GM19395 (cell line): ENCODE measurements around the gene POLR2J.
A peak's percentile ranks its signal among the peaks of the same experiment; 100 is the strongest.
"Not testable (repeated sequence)": the region's sequence is repeated elsewhere in the genome, so short reads cannot be mapped to it uniquely, and the experiment has no call there.

Experiments
- ATAC-seq: cut with Tn5 transposase; IDR thresholded peaks from one replicate; pipeline ENCODE4 v1.9.1; 2021; ENCODE audit warnings: mild to moderate bottlenecking, moderate library complexity; ENCODE audit not compliant: unreplicated experiment

Gene POLR2J

DNA sequence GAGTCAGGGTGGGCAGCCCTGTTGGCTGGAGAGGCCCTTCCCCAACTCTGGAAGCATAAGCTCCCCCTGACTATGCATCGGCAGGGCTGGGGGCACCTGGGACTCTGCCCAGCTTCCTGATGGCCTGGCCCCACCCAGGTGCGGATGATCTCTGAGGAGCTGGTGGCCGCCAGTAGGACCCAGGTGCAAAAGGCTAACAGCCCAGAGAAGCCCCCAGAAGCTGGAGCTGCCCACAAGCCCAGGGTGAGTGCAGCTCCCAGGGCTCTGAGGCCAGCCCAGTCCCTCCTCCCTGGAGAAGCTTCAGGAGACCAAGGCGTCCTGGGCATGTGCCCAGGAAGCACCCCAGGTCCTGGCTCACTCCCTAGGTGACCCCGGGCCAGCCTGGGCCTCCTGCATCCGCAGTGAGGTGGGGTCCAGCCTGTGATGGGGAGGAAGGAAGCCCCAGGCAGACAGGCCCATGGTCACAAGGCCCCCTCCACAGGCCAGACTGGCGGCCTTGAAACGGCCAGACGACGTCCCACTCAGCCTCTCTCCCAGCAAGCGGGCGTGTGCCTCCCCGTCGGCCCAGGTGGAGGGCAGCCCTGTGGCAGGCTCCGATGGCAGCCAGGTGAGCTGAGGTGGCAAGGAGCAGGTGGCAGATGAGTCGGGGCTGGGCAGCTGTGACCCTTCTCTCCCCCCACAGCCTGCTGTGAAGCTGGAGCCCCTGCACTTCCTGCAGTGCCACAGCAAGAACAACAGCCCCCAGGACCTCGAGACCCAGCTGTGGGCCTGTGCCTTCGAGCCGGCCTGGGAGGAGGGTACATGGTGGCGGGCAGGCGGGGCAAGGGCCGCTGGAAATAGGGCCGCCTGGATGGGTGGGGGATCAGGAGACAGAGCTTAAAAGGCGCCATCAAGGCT is 10.9 kb downstream of the POLR2J start:
- no peak for ATAC-seq

DNA sequence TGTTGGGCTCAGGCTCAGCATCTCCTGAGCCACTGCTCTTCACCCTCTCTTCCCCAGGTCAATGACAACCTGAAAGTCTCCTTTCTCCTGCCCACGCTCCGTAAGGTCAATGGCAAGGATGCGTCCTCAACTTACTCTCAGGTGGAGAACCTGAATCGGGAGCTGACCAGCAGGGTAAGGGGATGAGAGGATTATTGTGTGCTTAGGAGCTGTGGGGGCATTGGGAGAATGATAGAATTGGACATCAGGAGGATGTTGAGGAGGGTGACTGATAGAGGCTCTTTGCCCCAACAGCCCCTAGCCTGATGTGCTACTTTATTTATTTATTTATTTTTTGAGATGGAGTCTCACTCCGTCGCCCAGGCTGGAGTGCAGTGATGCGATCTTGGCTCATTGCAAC is 12.6 kb downstream of the POLR2J start:
- no peak for ATAC-seq

DNA sequence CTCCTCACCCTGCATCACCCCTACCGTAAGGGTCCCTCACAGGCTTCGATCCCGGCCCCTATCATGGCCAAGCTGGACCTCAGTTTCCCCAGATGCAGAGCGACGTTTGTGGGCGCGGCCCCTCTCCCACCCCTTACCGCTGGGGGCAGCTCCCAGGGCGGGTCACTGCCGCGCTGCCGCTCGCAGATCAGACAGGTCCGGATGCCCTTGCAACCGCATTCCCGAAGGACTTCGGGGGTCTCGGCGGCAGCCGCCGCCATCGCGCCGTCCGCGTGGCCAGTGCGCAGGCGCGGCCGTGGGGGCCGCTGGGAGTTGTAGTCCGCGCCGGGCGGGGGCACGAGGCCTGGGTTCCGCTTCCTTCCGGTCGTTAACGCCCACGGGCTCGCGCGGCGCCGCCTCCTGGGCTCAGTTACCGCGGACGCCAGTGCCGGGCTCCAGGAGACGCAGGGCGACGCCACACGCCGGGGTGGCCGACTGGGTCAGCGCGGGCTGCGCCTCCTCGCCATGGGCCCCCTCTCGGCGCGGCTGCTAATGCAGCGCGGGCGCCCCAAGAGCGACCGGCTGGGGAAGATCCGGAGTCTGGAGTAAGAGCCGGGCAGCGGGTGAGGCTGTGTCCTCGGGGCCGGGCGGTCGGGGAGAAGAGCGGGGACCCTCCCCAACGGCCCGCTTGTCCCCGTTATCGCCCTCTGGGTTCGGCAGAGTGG is 14.0 kb downstream of the POLR2J start, which contains the start of the genes ALKBH4 and LRWD1:
TSS of gene ALKBH4 (minus strand) at position 287 of the 704 bp plus-strand sequence. CDS start at position 260, 27 bp downstream.
TSS of gene LRWD1 (plus strand) at position 408 of the 704 bp plus-strand sequence. CDS start at position 505, 97 bp downstream.
- ATAC-seq = peak; percentile 84

DNA sequence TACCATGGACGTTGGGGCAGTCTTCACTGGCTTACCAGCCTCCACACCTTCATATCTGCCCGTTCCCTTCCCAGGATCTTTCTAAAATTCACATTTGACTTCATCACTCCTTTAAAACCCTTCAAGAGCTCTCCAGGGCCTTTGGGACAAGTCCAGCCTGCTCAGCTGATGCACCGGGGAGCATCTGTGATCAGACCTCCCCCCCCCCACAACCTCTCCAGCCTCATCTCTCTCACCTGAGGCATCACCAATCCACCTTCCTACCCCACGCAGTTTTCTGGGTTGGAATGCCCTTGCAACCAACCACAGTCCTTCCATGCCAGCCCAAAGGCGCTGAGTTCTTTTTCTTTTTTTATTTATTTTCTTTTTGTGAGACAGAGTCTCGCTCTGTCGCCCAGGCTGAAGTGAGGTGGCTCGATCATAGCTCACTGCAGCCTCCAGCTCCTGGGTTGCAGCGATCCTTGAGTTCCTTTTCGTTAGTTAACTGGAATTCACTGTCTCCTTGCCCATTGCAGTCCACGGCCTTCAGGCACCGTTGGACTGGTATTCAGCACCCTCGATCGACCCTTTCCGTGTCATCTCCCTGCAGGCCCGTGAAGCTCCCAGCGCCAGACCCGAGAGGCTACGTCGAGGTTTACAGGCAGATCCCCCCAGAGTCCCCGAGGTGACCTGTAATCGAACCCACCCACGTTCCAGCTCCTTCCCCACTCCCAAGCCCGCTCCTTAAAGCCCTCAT is 14.7 kb downstream of the POLR2J start:
- no peak for ATAC-seq

DNA sequence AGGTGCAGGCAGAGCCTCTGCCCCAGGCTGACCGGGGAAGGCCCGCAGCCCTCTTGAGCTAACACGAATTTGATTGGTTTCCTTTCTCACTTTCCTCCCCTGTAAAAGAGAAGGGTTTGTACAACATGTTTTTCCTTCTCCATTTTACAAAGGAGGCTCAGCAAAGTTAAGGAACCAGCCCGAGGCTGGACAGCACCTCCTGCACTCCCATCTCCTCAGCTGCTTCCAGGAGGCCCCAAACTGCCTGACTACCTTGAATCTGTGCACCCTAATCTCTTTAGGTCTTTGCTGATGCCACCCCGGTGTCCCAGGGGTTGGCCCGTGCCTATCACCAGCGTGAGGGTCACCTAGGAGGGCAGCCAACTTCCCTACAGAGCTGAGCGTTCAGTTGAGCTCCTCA is 18.3 kb downstream of the POLR2J start:
- ATAC-seq = no peak

DNA sequence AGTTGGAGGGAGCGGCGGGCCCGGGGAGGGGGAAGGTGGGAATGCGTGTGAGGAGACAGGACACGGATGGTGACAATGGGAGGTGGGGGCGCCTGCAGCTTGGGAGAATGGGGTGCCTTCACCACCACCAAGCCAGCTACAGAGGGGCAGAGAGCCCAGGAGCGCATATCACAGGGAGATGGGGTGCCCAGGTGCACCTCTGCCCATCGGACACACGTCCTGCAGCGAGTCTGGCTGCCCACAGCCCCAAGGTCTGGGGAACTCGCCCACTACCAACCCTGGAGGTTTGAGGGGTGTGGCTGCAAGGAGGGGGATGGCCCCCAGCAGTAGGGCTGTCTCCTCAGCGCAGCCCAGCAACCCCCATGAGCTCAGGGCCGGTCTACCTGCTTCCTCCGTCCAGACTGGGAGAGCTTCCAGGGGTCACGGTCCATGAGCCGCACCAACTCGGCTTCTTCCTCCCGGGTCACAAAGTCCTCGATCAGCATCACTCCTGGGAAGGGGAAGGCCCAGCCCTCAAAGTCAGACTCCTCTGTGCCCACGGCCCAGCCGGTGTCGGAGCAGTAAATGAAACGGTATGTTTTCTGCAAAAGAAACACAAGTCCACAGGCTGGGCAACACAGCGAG is 19.4 kb downstream of the POLR2J start:
- ATAC-seq = no peak

DNA sequence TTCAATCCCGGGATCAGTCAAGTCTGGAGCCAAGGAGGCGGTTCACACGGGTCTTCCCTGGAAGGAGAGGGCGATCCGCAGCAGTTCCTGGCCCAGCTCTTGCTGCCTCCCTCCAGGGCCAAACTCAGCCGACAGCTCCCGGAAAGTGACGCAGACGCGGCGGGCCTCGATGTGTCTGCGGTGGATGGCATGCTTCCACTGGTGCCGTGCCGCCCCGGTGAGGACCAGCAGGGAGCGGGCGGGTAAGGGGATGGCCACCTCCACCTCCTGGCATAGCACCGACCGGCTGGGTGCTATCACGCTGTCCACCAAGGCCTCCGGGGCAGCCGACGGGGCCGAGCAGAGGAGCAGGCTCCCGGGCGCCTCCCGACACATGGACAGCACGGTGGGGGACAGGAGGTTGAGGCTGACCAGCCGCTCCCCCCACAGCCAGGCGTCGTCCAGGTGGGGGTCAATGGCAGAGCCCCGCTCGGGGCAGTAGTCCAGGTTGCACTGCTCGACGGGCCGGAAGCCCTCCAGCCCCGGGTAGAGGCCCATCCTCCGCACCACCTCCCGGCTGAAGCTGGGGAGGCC is 21.3 kb downstream of the POLR2J start:
- no peak for ATAC-seq

DNA sequence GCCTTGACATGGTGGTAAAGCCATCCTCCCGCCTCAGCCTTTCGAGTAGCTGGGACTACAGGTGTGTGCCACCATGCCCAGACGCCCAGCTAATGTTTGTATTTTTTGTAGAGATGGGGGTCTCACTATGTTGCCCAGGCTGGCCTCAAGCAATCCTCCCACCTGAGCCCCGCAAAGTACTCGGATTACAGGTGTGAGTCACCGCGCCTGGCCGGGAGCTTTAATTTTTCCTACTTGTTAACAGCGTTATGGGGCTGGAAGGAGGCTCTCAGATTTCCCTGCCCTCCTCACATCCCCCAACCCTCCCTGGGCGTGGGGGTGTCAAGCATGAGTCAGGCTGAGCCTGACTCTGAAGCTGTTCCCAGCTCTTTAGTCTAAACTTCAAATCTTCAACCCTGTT is 22.4 kb downstream of the POLR2J start:
- ATAC-seq = no peak

DNA sequence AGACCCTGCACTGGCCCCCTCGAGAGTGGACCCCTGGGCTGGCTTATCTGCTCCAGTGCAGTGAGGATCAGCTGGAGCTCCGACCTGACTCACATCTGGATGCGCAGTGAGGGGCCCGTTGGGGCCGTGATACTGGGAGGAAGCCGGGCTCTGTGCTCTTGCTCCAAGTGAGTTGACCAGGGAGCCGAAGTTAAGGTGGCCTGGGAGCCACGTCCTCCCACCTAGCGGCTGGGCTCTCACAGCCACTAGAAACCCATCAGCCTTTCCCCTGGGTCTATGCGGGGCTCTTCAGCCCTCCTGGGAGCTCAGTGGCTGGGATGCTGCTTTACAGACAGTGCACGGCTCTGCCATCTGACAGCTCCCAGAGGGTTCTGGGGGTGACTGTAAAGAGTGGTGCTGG is 23.1 kb downstream of the POLR2J start:
- no peak for ATAC-seq

DNA sequence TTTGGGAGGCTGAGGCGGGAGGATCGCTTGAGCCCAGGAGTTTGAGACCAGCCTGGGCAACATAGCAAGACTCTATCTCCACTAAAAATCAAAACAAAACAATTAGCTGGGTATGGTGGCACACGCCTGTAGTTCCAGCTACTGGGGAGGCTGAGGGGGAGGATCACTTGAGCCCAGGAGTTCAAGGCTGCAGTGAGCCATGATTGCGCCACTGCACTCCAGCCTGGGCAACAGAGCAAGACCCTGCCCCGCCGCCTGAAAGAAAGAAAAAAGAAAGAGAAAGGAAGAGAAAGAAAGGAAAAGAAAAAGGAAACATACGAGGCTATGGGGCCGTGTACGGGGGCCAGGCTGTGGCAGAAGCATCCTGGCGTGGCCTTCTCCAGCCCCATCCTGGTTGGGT is 23.8 kb downstream of the POLR2J start:
- ATAC-seq = not testable (repeated sequence)

DNA sequence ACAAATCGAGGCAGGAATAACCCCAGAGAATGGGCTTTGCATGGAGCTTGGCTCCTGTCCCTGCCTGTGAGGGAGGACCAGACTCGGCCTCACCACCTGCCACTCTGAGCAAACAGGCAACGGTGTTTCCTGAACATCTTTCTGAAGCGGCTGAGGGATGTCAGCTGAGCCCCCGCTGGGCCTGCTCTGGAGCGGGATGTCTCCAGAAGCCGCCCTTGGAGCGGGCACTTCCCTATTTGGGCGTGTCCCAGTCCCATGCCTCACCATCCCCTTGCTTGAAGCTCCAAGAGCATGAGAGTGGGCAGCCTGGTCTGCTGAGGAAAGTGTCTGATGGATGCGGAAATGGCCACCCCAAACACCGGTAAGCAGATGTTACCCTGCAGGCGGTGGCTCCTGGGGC is 24.3 kb downstream of the POLR2J start:
- ATAC-seq = no peak

DNA sequence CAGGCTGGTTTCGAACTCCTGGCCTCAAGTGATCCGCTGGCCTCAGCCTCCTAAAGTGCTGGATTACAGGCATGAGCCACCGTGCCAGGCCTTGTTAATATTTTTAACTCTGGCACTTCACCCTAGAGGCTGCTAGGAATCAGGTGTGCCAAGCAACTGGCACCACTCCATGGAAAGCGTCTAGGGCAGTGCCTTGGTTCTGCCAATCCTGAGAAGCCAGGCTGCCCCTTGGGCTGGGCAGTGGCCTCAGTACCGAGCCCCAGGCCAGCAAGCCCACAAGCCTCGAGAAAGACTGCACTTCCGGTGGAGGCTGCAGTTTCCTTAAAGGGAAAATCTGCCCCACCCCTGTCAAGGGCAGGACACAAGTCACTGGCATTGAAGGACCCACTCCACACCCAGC is 25.4 kb downstream of the POLR2J start:
- ATAC-seq = no peak

DNA sequence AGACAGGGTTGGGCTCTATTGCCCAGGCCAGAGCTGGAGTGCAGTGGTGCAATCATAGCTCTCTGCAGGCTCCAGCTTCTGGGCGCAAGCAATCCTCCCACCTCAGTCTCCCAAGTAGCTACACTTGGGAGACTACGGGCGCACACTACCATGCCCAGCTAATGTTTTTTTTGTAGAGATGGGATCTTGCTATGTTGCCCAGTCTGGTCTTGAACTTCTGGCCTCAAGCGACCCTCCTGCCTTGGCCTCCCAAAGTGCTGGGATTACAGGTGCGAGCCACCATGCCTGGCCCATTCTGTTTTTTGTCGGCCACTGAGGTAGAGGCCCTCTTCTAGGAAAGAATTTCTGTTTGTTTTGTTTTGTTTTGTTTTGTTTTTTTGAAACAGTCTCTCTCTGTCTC is 26.3 kb downstream of the POLR2J start:
- no peak for ATAC-seq

DNA sequence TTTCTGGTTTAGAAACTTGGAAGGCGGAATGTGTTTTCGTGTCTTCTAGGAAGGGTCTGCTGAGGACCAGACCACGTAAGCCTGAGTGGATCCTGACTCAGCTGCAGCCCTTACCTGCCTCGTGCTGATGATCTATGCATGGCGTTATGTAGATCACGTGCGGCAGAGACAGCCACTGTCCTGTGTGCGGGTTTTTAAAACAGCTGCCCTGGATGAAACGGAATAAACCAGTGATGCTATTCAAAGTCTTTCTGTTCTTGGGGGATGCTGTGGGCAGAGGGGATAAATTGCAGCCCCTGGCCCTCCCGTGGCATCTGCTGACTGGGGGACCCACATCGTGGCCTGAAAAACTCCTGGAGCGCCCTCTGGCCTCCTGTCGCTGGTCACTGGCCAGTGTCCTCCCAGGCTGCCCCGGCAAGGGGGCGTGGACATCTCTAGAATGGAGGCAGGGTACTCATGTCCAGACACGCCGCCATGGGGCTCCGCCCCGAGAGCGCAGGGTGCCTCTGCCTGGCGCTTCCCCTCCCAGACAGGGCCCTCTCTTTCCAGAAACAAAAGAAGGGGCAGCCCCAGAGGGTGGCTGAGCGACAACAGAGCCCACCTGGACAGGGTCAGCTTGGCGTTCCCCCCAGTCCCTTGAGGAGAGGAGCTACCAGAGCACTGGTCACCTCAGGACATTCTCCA is 27.2 kb downstream of the POLR2J start:
- ATAC-seq = no peak

DNA sequence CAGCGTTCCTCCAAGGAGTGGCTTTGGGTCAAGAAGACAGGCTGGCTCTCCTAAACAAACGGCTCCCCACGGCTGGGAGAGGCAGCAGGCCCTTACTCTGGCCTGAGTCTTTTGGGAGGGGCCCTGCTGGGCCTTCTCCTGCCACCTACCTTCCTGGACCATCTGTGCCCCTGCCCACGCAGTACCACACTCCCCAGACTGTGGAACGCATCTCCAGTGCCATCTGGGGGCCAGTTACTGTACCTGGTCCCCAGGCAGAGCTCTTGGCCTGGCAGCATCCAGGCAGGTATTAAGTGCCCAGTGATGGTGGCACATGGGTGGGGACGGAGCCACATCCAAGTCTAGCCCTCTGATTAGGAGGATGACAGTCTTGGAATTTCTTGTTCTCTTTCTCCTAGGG is 28.5 kb downstream of the POLR2J start:
- ATAC-seq = no peak

DNA sequence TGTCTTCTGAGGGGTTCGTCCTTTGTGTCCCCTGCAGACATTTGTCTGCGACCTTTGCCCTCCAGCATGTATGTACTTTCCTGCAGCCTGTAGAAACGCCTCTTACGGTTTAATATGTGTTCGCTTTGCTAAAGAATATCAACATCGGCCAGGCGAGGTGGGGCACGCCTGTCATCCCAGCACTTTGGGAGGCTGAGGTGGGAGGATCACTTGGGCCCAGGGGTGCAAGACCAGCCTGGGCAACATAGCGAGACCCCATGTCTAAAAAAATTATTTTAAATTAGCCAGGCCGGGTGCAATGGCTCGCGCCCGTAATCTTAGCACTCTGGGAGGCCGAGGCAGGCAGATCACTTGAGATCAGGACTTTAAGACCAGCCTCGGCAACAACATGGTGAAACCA is 29.6 kb downstream of the POLR2J start:
- ATAC-seq = no peak

DNA sequence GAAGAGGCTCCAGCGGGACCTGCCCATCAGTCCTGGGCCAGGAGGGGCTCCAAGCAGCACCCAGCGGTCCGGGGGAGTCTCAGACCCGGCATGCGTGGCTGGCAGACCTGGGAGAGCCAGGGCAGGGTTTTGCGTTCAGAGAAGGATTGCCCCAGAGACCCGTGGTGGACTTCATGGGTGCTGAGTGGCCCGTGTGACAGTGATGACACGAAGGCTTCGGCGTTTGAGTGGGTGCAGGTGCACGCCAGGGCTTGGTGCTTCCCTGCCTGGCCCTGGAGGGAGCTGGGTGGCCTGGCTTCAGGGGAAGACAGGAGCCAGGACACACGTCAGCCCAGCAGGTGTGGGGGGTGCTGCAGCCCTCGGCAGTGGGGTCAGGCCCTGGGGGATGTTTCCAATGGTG is 31.4 kb downstream of the POLR2J start:
- ATAC-seq = no peak

DNA sequence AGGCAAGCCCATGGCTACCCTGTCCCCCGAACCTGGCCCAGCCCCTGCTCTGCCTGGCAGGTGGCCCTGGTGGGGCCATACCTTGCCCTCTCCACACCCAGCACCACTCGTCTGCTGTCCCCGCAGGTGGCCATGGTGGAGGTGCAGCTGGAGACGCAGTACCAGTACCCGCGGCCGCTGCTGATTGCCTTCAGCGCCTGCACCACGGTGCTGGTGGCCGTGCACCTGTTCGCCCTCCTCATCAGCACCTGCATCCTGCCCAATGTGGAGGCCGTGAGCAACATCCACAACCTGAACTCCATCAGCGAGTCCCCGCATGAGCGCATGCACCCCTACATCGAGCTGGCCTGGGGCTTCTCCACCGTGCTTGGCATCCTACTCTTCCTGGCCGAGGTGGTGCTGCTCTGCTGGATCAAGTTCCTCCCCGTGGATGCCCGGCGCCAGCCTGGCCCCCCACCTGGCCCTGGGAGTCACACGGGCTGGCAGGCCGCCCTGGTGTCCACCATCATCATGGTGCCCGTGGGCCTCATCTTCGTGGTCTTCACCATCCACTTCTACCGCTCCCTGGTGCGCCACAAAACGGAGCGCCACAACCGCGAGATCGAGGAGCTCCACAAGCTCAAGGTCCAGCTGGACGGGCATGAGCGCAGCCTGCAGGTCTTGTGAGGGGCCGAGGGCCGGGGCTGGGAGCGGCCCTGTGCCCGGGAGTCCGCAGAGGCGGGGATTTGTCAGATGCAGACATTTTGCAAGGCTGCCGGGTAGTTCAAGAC is 32.1 kb downstream of the POLR2J start:
- ATAC-seq = no peak

DNA sequence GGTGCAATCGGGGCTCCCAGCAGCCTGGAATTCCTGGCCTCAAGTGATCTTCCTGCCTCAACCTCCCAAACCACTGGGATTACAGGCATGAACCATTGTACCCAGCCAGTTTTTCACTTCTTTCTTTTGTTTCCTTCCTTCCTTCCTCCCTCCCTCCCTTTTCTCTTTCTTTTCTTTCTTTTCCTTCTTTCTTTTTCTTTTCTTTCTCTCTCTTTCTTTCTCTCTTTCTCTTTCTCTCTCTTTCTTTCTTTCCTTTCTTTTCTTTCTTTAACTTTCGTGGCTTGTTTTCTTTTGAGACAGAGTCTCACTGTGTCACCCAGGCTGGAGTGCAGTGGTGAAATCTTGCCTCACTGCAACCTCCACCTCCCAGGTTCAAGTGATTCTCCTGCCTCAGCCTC is 33.0 kb downstream of the POLR2J start:
- no peak for ATAC-seq
